ENCODE measurements around the gene RPL10A. TPM values are rescaled to one million over a fixed set of nuclear protein-coding genes. Genes with fewer than 3 reads are reported as not detected.

RPL10A gene
- total and polyA plus RNA-seq, 2 of the 13 experiments (the other 11 are each of a cell fraction or from before 2014, with no cell fraction given) = 1,854 to 2,726 TPM

GRCh38 chr6:35497571-35498421, 29.6 kb downstream of the RPL10A start (continued):
- TF ChIP-seq ZBTB25 (CRISPR knock-in tag; IDR thresholded peaks at IDR 0.05) (peak; percentile 49; the same call in 1 of the 2 replicates), SP1 (IDR thresholded peaks at IDR 0.05) (no peak), SP1 (CRISPR knock-in tag; IDR thresholded peaks at IDR 0.05) (no peak), ZNF558 (CRISPR knock-in tag; IDR thresholded peaks at IDR 0.05; ENCODE audit: borderline replicate concordance) (peak; percentile 99; the same call in 1 of the 2 replicates), ZNF646 (CRISPR knock-in tag; IDR thresholded peaks at IDR 0.05) (no peak), ZC3H13 (CRISPR knock-in tag; IDR thresholded peaks at IDR 0.05) (peak; percentile 42; the same call in 1 of the 2 replicates), TERF1 (CRISPR knock-in tag; IDR thresholded peaks at IDR 0.05) (peak; percentile 84; the same call in 1 of the 2 replicates), NFIC (IDR thresholded peaks at IDR 0.05; ENCODE audit: low read length) (no peak), ZNF143 (CRISPR knock-in tag; IDR thresholded peaks at IDR 0.05) (no peak; the same call in 1 of the 2 replicates), ZBTB7A (CRISPR knock-in tag; IDR thresholded peaks at IDR 0.05) (0 out of 2 replicates have a peak, but pooled peaks have one; percentile 31), ATF7-NPFF (CRISPR knock-in tag; IDR thresholded peaks at IDR 0.05; ENCODE audit: low read depth) (peak; percentile 82), IRF1 (CRISPR knock-in tag; IDR thresholded peaks at IDR 0.05; ENCODE audit: low read depth) (no peak), ZNF749 (CRISPR knock-in tag; IDR thresholded peaks at IDR 0.05; ENCODE audit: borderline replicate concordance) (peak; percentile 71; the same call in 1 of the 2 replicates), ZNF256 (CRISPR knock-in tag; conservative IDR thresholded peaks at IDR 0.05) (peak; percentile 85), GZF1 (CRISPR knock-in tag; IDR thresholded peaks at IDR 0.05) (peak; percentile 50; the same call in 1 of the 2 replicates), JDP2 (CRISPR knock-in tag; IDR thresholded peaks at IDR 0.05; ENCODE audit: borderline replicate concordance) (no peak; the same call in 1 of the 2 replicates), GLI4 (CRISPR knock-in tag; IDR thresholded peaks at IDR 0.05; ENCODE audit: borderline replicate concordance) (peak; percentile 78), YY1 (IDR thresholded peaks at IDR 0.05; ENCODE audit: insufficient read depth, insufficient replicate concordance, low read depth, low read length) (no peak), ZNF468 (CRISPR knock-in tag; IDR thresholded peaks at IDR 0.05) (peak; percentile 89; the same call in 1 of the 2 replicates)
